Measurements from ENCODE around the gene TRIP4. TPM values are rescaled to one million over a fixed set of nuclear protein-coding genes. Genes with fewer than 3 reads are reported as not detected.
A peak's percentile ranks its signal among the peaks of the same experiment; 100 is the strongest.

The TRIP4 gene
- total RNA-seq, result 10 to 100 TPM; 11.7 to 15.5 TPM

- Histone ChIP-seq H3K36me3 (replicated peaks in 1 of 2; ENCODE audit: insufficient read depth in 1 of 2, low read depth in 2 of 2) (no peaks in the 10 kb centered on the region), H3K4me3 (peak within 1 kb of the TSS; percentile 90 to 91), H3K4me1 (peaks cover 22% of the 10 kb centered on the region), H3K27me3 (no peaks in the 10 kb centered on the region), H3K9me3 (no peaks in the 10 kb centered on the region), H3K27ac (peak within 1 kb of the TSS; percentile 61 to 94 (median 79))
- TF ChIP-seq CTCF (IDR thresholded peaks at IDR 0.05), result peak in 2 of 7 experiments; percentile 23 to 35
- TF ChIP-seq POLR2A (IDR thresholded peaks at IDR 0.05), result peak; percentile 34 to 90 (median 87)
- intact Hi-C loops (cut with DNase I), result no loop called here
- WGBS, 2 donors, result 0 to 1% methylated on average over 33 to 35 of the region's 35 CpGs
- peak; percentile 100 for ATAC-seq
- DNase-seq, result peak; percentile 96 to 98 (median 96)
Measured at GRCh38 chr15:64387562-64388168, at the start of gene TRIP4. Gene TRIP4 (plus strand): TSS chr15:64387836. CDS start chr15:64387864, 28 bp downstream.

- no peaks in the 10 kb centered on the region for H3K9me3 ChIP-seq
- H3K27ac ChIP-seq, result no peak overlapping the region
- 82 to 100% methylated on average over 1 of the region's 1 CpG for WGBS, 2 donors
- H3K4me1 ChIP-seq, result no peaks in the 10 kb centered on the region
- no peak for DNase-seq
- H3K27me3 ChIP-seq, result no peaks in the 10 kb centered on the region
- intact Hi-C loops (cut with DNase I), result no loop called here
- no peaks in the 10 kb centered on the region for H3K36me3 ChIP-seq (replicated peaks in 1 of 2; ENCODE audit: insufficient read depth in 1 of 2, low read depth in 2 of 2)
- no peak for ATAC-seq
- no peak for TF ChIP-seq POLR2A (IDR thresholded peaks at IDR 0.05)
- TF ChIP-seq CTCF (IDR thresholded peaks at IDR 0.05), result no peak
- H3K4me3 ChIP-seq, result no peak overlapping the region
Measured at GRCh38 chr15:64340355-64340754, 47.3 kb upstream of the TRIP4 start.

- Histone ChIP-seq H3K36me3 (replicated peaks in 1 of 2; ENCODE audit: insufficient read depth in 1 of 2, low read depth in 2 of 2) (no peaks in the 10 kb centered on the region), H3K4me3 (no peak overlapping the region), H3K27ac (no peak overlapping the region), H3K4me1 (no peaks in the 10 kb centered on the region), H3K9me3 (no peaks in the 10 kb centered on the region), H3K27me3 (no peaks in the 10 kb centered on the region)
- TF ChIP-seq CTCF (IDR thresholded peaks at IDR 0.05), result no peak
- no peak for TF ChIP-seq POLR2A (IDR thresholded peaks at IDR 0.05)
- ATAC-seq, result no peak
- WGBS, 2 donors, result 88 to 90% methylated on average over 4 of the region's 4 CpGs
- intact Hi-C loops (cut with DNase I), result no loop called here
- no peak for DNase-seq
Measured at GRCh38 chr15:64341961-64342360, 45.7 kb upstream of the TRIP4 start.

- H3K36me3 ChIP-seq (replicated peaks in 1 of 2; ENCODE audit: insufficient read depth in 1 of 2, low read depth in 2 of 2), result no peaks in the 10 kb centered on the region
- intact Hi-C loops (cut with DNase I), result no loop called here
- H3K4me3 ChIP-seq, result no peak overlapping the region
- TF ChIP-seq CTCF (IDR thresholded peaks at IDR 0.05), result no peak
- no peak for TF ChIP-seq POLR2A (IDR thresholded peaks at IDR 0.05)
- H3K27me3 ChIP-seq, result no peaks in the 10 kb centered on the region
- ATAC-seq, result no peak
- no peaks in the 10 kb centered on the region for H3K4me1 ChIP-seq
- H3K9me3 ChIP-seq, result no peaks in the 10 kb centered on the region
- no peak overlapping the region for H3K27ac ChIP-seq
- no peak for DNase-seq
Measured at GRCh38 chr15:64343222-64343621, 44.4 kb upstream of the TRIP4 start.

GRCh38 chr15:64343841-64344240, 43.8 kb upstream of the TRIP4 start:
- TF ChIP-seq CTCF (IDR thresholded peaks at IDR 0.05) (no peak), POLR2A (IDR thresholded peaks at IDR 0.05) (no peak)
- ATAC-seq, result no peak
- DNase-seq, result no peak
- no peaks in the 10 kb centered on the region for H3K27me3 ChIP-seq
- no peaks in the 10 kb centered on the region for H3K9me3 ChIP-seq
- H3K4me1 ChIP-seq, result no peaks in the 10 kb centered on the region
- WGBS, 2 donors, result 87 to 93% methylated on average over 2 of the region's 2 CpGs
- intact Hi-C loops (cut with DNase I), result no loop called here
- no peak overlapping the region for H3K4me3 ChIP-seq
- H3K27ac ChIP-seq, result no peak overlapping the region
- no peaks in the 10 kb centered on the region for H3K36me3 ChIP-seq (replicated peaks in 1 of 2; ENCODE audit: insufficient read depth in 1 of 2, low read depth in 2 of 2)

Measured in body of pancreas (tissue), 4 donors.